GM19240 (cell line): ENCODE measurements around the gene PDGFA.
A peak's percentile ranks its signal among the peaks of the same experiment; 100 is the strongest.

Experiments used
- DNase-seq: peaks from one replicate; pipeline ENCODE4 v3.0.0; 2011; ENCODE audit warnings: low spot score; ENCODE audit not compliant: insufficient read length

PDGFA gene

GRCh38 chr7:505171-505570, 14.5 kb downstream of the PDGFA start:
- no peak for DNase-seq

DNA sequence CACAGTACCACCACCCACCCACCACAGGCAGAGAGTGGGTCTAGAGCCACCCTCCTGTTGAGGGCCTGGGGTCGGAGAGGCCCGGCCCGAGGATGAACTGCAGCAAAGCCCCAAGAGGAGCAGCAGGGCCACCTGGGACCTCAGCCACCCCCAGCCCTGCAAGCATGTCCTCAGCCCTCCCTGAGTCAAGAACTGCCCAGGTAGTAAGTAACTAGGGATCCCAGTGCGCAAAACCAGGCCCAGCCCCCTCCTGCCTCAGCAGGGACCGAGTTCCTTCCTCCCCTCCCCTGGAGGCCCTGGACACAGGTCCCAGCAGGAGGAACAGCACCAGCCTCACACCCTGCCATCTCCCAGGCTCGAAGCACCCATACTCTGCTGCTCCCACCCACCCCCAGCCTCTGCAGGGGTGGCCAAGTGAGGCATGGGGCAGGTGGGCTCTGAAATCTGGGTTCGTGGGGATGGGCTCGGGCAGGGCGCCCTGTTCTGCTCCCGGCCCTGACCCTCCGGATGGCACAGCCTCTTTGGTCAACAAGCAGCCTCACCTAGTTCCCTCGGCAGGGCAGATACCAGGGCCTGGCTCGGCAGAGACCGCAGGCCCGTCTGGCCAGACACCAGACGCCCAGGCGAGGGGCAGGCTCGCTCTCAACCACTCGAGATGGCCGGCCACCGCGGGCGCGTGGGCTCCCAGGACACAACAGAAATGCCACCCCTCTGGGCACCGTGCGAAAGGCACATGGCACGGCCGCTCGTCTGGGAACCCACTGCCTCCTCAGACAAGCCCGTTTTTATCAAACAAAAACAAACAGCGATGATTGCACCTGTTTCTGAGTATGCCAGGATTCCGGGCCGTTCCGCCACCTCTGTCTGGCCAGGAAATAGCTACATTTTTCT, 15.2 kb downstream of the PDGFA start:
- no peak for DNase-seq

- no peak for DNase-seq
Observed at GRCh38 chr7:503575-504111, 16.0 kb downstream of the PDGFA start.

- DNase-seq: no peak
Observed at GRCh38 chr7:502296-502695, 17.4 kb downstream of the PDGFA start.

GRCh38 chr7:501526-501925, 18.1 kb downstream of the PDGFA start:
- no peak for DNase-seq

GRCh38 chr7:500521-501420, 18.9 kb downstream of the PDGFA start:
- no peak for DNase-seq

DNA sequence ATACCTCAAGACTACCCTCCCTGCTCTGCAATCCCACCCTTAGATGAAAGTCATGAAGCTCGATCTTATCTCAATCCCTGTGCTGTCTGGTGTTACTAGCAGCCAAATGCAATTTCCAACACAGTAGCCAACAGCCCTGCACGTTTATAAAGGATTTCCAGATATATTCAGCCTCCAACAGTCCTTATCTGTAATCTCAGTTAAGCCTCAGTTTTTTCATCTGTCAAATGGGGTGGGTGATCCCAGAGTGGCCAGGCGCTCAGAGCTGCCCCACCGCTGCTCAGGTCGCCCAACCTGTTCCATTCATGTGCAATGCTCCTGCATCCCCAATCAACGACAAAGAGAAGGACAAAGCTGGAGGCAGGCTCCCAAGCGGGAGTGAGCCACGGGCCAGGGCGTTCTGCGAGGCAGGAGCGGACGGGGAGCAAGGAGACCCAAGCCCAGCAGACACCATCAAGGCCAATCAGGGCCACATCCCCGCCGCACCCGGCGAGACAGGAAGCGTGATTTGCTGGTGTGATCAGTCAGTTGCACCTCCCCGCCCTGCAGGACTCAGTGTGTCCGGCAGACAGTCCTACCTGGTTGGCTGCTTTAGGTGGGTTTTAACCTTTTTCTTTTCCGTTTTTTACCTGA, 19.7 kb downstream of the PDGFA start:
- DNase-seq: no peak

DNA sequence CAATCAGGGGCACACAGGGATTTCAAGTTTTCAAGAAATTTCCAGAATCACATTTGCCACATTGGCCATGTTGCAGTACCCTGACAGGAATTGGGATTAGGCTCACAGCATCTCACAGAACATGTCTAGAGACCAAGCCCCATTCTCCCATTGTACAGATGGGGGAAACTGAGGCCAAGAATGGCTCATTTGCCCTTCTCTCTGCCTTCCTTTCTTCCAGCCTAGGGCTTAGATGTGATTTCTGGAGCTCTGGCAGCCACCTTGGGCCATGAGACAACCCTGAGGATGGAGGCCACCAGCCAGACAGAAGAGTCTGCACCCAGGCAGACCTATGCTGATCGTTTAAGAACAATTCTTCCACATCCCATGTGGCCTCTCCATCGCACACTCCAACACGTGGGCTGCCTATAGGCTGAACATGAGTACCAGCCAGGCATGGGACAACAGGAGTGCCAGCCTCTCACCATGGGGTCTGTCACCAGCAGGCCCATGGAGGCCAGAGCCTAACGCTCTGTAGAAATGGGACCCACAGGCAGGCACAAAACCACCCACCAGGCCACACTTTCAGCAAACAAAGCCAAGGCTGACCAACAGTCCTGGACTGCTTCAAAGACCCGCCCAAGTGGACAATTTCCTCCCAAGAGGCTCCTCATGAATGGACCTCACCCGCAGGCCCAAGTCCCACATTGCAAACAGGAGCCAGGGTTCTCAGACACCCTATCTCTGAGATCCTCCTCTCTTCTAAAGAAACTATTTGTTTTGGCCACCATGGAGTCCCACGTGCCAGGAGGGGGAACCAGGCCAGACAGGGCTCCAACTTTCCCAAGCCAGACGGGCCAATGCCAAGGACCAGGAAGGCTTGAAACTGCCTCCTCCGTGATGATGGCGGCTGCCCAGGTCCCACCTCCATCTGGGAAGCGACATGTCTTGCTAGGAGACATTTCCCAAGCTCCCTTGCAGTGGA, 20.7 kb downstream of the PDGFA start:
- no peak for DNase-seq

DNA sequence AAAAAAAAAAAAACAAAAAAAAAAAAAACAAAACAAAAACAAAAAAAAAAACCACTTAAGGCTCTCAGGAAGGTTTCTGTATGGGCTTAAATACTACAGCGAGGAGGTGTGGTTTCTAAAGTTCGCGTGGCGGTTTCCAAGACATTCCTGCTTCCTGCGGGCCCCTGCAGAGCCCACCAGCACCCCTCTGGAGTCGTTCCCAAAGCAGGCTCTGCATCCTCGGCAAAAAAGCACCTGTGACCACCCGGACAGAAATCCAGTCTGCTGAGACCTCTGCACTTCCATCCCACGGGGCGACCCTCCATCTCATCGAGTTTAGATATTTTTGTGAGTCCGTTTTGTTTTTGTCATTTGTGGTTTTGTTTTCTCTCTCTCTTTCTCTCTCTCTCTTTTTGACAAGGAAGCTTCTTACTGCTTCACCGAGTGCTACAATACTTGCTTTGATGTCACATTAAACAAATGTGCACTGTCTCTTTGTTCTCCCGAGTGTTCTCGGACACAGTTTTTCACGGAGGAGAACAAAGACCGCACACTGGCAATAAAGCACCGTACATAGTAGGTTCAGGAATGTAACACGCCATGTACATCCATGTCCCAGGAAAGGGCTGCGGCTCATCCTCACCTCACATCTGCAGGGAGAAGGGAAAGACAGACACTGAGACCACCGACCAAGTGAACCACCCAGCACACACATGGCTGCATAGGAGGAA, 21.5 kb downstream of the PDGFA start:
- no peak for DNase-seq

GRCh38 chr7:497346-497745, 22.3 kb downstream of the PDGFA start:
- DNase-seq: no peak

GRCh38 chr7:496528-497295, 22.9 kb downstream of the PDGFA start:
- DNase-seq: no peak

DNA sequence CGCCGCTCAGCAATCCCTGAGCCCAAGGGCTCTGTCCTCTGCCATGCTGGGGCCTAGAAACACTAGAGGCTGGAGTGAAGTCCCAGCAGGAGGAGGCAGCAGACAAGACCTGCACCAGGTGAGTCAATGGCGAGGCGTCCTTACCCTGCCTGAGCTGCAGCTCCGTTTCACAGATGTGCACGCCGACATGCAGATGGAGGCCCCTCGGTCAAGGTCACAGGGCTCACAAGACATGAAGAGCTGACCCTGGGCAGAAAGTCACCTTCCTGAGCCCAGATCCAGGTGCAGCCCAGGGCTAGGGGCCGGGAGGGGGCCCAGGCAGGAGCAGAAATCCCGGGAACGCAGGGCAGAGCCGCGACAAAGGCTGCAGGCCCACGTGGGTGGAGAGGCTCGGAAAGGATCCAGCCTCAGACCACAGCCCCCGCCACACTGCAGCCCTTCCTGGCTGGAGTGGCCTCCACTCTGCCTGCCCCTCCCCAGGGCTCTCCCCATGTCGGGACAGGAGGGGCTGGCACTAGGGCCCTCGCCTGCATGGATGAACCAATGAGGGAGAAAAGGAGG, 23.8 kb downstream of the PDGFA start:
- no peak for DNase-seq

DNA sequence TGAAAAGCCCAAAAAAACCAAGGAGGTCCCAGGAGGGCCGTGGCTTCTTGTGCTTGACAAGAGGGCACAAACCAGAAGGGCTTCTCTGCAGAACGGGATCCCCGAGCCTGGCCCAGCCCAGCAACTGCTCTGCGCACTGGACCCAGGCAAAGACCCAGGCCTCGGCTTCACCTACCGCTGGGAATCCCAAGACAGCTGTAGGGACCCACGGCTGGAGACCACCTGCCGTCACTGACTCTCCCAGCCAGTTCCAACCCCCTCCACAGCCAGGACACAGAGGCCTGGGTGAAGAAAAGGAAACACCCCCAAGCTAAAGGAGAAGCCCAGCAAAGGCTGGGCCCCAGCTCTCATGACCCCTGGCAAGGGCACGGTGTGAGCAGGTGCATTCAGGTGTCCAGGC, 24.3 kb downstream of the PDGFA start:
- no peak for DNase-seq

DNA sequence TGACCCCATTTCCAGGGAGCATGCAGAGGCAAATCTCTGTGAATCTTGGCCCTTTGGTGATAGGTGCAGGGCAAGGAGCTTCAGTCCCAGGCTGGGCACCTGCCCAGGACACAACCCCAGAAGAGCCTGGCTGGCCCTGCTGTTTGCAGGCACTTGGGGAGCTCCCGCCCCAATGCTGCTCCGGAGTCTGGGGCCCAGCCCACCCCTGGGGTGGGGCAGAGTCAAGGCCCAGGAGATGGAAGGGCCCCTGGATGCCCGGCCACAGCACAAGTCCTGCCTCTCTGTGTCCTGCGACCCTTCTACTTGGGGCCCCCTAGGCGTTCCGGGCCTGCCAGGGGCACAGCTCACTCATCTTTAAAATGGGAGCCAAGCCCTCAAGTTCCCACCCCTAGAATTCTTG, 24.7 kb downstream of the PDGFA start:
- no peak for DNase-seq

DNA sequence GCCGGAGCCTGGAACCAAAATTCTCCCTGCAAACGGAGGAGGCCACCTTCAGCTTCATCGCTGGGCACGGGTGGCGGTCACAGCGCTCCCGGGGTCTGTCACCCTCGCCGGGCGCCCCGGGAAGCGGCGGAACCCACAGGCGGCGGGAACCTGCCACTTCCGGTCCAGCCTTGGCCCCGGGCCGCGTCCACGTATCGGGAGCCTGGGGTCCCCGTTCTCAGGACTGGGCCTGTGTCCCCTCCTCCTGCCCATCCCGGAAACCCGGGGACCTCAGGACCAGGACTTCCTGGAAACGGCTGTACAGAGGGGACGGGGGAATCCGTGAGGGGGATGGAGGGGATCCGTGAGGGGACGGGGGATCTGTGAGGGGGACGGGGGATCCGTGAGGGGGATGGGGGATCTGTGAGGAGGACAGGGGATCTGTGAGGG, 25.4 kb downstream of the PDGFA start:
- peak; percentile 73 for DNase-seq

- no peak for DNase-seq
Observed at GRCh38 chr7:493661-494251, 25.9 kb downstream of the PDGFA start.

DNA sequence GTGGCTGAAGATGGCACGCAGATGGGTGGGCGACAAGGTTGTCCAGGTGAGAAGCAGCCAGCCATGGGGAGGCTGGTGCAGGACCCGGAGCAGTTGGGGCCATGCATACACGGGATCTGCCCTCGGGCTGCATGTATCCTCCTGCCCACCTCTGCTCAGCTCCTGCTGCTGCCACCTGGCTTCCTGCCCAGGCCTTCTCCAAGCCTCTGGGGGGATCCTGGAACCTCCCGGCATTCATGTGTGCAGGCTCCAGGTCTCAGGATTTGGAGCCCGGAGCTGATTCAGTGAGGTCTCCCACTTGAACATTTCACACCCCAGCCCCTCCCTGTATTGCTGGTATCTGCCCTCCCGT, 27.0 kb downstream of the PDGFA start:
- no peak for DNase-seq

- DNase-seq: no peak
Observed at GRCh38 chr7:491958-492713, 27.5 kb downstream of the PDGFA start.
